ENCODE data around the gene RTF2.
"Not testable (repeated sequence)": the region's sequence is repeated elsewhere in the genome, so short reads cannot be mapped to it uniquely, and the experiment has no call there.

RTF2 gene

DNA sequence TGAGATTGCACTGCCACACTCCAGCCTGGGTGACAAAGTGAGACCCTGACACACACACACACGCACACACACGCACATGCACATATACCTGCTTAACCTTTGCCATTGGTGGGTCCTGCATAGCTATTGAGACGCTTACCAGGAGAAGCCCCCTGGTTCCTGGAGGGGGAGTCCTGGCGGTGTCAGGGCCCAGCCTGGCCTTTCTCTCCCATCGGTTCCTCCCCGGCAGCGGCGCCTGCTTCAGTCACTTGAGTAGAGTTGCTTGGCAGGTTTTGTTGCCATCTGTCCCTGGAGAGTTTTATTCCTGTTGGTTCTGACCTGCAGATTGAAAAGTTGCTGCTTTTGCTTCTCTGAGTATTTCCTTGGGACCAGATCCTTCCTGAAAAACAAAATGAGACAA, 35.5 kb downstream of the RTF2 start:
- no peak for DNase-seq

DNA sequence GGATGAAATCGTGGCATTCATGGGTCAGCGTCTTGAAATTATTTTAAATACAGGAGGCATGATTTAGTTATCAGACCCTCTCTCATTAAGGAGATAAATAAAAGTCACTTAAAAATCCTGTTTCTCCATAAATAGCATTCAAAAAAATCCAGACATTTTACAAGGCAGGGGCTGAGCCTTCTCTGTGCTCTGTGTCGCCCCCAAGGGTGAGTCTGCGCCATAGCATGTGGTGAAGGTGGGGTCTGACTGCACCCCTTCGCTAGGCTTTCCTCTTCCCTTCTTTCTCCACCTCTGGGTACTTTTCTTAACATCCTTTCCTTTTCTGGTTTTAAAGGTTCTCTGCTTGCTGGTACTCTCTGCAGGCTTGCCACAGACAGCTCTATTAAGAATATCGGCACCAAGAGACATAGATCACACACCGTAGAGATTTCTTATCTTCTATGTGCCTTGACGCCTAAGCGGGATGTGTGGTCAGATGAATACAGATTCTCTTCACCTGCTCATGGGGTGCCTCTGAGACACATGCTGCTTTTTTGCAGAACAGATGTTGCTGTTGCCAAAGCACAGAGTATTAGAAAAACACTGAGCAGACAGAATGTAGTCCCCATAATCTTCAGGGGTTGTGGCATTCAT, 36.1 kb downstream of the RTF2 start:
- DNase-seq, result no peak

- DNase-seq, result no peak
Observed at GRCh38 chr20:56506103-56506502, 37.7 kb downstream of the RTF2 start.

- no peak for DNase-seq
Observed at GRCh38 chr20:56511926-56512325, 43.5 kb downstream of the RTF2 start.

DNA sequence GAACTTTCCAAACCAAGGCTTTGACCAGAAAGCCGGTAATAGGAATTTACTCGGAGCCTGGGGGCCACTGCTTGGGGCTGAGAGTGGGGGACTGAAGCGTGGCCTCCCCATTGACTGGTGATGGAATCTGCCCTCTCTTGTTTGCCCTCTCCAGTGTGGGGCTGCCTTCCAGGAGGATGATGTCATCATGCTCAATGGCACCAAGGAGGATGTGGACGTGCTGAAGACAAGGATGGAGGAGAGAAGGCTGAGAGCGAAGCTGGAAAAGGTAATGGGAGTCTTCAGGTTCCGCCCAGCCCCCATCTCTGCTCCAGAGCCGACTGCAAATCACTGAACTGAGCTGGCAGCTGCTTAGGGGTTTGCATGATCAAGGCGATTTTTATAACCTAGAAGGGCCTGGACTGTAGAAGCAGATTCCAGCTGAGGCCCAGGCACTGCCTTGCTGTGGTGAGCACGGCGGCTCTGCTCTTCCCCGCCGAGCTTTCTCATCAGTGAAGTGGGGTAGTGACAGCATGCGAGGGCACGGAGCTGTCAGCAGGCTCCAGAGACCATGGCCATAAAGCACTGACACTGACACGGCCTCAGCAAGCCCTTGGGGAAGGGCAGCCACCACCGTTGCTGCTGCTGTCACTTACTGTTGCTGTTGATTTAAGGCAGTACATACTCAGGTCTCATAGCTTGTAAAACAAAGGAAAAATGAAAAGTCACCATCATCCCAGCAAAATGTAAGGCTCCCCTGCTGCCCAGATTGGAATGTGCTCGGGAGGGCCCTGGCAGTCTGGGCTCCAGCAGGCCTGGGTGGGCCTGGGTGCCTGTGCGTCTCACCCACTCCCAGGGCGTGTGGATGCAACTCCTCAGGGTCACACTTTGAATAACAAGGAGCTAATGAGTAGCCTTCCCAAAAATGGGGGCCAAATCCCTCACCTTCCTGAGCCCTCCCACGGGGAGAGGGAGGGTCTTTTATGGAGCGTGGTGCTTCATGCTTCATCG, 45.0 kb downstream of the RTF2 start:
- no peak for DNase-seq

- no peak for DNase-seq
Observed at GRCh38 chr20:56516631-56517030, 48.2 kb downstream of the RTF2 start.

GRCh38 chr20:56517211-56517610, 48.8 kb downstream of the RTF2 start:
- no peak for DNase-seq

DNA sequence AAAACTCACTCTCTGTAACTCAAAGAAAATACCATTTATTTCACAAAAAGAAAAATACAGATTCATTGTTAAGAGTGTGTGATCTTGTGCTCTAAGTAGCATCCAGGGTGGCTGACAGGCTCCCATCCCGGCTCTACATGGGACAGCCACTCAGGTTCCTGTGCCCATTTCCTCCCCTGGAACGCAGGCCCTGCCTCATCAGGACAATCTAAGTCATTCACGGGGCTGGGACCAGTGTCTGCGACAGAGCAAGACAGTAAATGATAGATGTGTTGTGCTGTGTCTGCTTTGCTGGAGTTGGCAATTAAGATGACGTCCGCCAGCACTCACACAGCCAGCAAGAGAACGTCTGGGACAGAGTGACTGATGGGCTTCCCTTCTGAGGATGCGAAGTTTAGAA, 49.2 kb downstream of the RTF2 start:
- no peak for DNase-seq

GRCh38 chr20:56518126-56518525, 49.7 kb downstream of the RTF2 start:
- DNase-seq, result no peak

DNA sequence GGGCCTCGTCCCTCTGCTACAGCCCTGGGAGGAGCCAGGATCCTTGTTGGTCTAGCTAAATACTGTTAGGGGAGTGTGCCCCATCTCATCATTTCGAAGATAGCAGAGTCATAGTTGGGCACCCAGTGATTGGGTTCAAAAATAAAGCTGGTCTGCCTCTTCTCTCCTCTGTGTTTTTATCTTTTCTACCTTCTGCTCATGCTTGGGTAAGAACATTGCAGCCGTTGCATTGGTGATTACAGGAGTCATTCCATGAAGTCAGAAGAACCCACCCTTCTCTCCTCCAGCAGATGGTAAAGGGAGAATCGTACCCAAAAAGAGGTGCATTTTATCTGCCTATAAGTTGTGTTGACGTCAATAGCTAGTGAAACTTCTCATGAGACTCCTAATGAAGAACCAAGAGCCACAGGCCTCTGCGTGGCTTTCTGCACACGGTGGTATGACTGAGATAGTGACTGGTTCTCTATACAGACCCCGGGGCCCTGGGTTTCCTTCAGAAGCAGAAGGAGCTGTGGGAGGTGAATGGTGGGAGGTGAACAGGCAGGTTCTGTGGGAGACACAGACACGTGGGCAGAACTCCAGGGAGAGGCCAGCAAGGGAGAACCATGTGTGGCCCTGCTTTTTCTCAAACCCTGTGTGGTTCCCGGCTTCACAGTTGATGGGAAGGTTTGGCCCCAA, 50.4 kb downstream of the RTF2 start:
- DNase-seq, result no peak

DNA sequence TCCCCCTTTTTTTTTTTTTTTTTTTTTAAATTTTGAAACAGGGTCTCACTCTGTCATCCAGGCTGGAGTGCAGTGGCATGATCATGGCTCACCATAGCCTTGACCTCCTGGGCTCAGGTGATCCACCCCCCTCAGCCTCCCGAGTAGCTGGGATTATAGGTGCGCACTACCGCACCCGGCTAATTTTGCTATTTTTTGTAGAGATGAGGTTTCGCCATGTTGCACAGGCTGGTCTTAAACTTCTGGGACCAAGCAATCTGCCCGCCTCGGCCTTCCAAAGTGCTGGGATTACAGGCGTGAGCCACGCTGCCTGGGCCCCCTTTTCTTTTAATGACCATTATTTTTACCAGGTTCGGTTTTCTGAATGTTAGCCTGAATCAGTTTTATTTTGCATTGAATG, 51.1 kb downstream of the RTF2 start:
- no peak for DNase-seq

GRCh38 chr20:56520180-56520579, 51.8 kb downstream of the RTF2 start:
- no peak for DNase-seq

- not testable (repeated sequence) for DNase-seq
Observed at GRCh38 chr20:56520746-56521354, 52.4 kb downstream of the RTF2 start.

GRCh38 chr20:56522311-56522710, 53.9 kb downstream of the RTF2 start:
- no peak for DNase-seq

DNA sequence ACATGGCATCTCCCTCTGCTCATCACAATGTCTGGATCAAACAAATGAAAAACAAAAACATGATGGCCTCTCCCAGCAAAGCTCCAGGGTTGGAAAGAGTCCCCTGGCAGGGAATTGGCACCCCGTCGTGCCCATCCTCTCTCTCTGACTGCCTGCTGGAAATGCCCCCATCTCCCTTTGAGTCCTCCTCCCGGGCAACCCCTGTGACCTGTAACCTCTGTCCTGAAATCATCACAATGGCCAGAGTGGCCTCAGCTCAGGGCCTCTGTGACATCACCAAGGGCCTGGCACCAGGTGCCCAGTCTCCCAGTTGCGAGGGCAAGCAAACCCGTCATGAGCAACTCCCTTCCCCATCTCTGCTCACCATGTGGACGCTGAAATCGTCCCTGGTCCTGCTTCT, 56.0 kb downstream of the RTF2 start, which contains the start of gene FAM209A:
Gene FAM209A (plus strand): TSS at position 301 of the 400 bp plus-strand sequence. CDS start 65 bp downstream, at position 366.
- not testable (repeated sequence) for DNase-seq

GRCh38 chr20:56527521-56527920, 59.1 kb downstream of the RTF2 start:
- no peak for DNase-seq

GRCh38 chr20:56532946-56533345, 64.5 kb downstream of the RTF2 start, which contains the start of gene FAM209B:
FAM209B (plus strand) TSS chr20:56533246; CDS start chr20:56533342, 96 bp downstream.
- not testable (repeated sequence) for DNase-seq

GRCh38 chr20:56537997-56538396, 69.6 kb downstream of the RTF2 start:
- DNase-seq, result no peak

DNA sequence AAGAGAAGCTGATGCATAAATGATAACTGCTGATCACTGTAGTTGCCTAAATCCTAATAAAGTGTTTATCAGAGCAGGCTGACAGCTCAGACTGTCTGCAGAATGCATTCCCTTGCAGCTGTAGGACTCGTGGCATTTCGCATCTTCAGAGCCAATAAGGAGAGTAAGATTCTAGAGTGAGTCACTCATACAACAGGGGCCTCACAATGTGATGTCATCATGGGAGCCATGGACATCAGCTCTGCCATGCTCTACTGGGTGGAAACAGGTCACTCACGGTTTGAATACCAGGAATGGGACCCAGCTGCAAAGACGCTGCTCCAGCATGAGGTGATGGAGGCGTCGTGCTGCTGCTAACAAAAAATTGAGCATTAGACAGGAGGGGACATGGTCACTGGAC, 72.0 kb downstream of the RTF2 start:
- no peak for DNase-seq

DNA sequence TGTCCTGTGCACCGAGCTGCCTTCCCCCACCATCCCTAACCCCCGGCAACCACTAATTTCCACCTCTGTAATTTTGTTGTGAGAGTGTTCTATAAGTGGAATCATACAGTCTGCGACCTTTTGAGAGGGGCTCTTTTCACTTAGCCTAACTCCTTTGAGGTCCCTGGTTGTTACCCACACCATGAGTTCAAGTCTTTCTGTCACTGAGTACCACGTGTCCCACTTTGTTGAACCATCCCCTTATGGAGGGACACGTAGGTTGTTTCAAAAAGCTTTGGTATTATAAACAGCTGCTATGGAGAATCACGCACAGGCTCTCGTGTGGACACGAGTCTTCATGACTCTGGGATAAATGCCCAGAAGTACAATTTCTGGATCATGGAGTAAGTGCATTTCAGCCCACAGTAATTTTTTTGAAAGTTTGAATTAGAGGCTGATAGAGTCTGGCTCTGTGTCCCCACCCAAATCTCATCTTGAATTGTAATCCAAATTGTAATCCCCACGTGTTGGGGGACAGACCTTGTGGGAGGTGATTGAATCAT, 74.1 kb downstream of the RTF2 start:
- no peak for DNase-seq

DNA sequence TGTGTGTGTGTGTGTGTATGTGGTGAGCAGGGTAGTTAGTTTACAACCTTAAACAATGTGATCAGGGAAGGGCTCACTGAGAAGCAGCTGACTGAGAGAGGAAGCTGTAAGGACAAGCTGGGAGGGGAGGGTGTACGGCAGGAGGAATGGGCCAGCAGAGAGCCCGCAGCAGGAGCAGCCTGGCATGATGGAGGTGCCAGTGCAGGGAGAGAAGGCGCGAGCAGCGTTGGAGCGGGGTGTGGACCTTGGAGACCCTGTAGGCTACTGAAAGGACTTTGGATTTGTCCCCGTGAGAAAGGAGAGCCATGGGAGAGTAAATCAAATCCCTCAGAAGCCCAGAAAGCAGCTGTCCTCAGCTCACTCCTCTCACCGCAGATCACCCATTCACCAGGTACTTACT, 83.1 kb downstream of the RTF2 start:
- no peak for DNase-seq

DNA sequence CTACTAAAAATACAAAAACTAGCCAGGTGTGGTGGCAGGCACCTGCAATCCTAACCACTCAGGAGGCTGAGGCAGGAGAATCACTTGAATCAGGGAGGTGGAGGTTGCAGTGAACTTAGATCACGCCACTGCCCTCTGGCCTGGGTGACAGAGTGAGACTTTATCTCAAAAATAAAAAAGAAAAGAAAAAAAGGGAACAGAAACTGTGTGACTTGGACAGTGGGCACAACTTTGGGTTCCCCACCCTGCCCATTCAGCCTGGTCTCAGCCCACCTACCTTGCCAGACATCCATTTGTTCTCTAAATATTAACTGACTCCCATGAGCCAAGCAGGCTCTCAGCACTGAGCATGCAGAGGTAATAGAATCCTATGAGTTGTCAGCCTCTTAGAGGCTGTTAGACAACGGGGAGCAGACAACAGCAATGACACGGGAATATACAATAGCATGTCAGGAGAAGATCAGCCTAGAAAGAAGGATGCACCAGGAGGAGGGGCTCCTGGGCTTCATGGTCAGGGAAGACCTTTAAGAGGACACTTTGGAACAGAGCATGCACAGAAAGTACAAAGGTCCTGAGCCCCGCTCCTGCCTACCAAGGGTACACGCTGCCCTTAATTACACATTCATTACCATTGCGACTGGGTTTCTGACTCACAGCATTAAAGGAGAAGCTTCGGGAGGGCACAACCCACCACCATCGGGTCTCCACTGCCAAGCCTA, 84.6 kb downstream of the RTF2 start:
- no peak for DNase-seq
